Measurements from ENCODE around the gene FOXD2. TPM values are rescaled to one million over a fixed set of nuclear protein-coding genes. Genes with fewer than 3 reads are reported as not detected.

The FOXD2 gene
- polyA plus RNA-seq, 2 of the 4 experiments (the other 2 are of a cell fraction): 0.13 to 0.35 TPM

- FAIRE-seq: no peak
- Histone ChIP-seq H3K4me3 (no peak overlapping the region), H3K4me2 (no peak overlapping the region), H3K27ac (no peak overlapping the region), H3K4me1 (no peaks in the 10 kb centered on the region), H3K9me3 (no peaks in the 10 kb centered on the region)
- TF ChIP-seq NFE2L2 (conservative IDR thresholded peaks at IDR 0.05; ENCODE audit: low read length) (no peak), MAZ (IDR thresholded peaks at IDR 0.05; ENCODE audit: borderline replicate concordance, low read depth, low read length) (no peak), MAFK (IDR thresholded peaks at IDR 0.05; ENCODE audit: partially characterized antibody) (no peak), MYC (IDR thresholded peaks at IDR 0.05; ENCODE audit: borderline replicate concordance, low read length) (no peak), KDM5A (IDR thresholded peaks at IDR 0.05) (no peak), GATA3 (IDR thresholded peaks at IDR 0.05; ENCODE audit: borderline replicate concordance) (no peak), ZC3H11A (IDR thresholded peaks at IDR 0.05) (no peak)
- TF ChIP-seq, protein P1, sequence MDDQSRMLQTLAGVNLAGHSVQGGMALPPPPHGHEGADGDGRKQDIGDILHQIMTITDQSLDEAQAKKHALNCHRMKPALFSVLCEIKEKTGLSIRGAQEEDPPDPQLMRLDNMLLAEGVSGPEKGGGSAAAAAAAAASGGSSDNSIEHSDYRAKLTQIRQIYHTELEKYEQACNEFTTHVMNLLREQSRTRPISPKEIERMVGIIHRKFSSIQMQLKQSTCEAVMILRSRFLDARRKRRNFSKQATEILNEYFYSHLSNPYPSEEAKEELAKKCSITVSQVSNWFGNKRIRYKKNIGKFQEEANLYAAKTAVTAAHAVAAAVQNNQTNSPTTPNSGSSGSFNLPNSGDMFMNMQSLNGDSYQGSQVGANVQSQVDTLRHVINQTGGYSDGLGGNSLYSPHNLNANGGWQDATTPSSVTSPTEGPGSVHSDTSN (IDR thresholded peaks at IDR 0.05): no peak
- TF ChIP-seq, protein P2, sequence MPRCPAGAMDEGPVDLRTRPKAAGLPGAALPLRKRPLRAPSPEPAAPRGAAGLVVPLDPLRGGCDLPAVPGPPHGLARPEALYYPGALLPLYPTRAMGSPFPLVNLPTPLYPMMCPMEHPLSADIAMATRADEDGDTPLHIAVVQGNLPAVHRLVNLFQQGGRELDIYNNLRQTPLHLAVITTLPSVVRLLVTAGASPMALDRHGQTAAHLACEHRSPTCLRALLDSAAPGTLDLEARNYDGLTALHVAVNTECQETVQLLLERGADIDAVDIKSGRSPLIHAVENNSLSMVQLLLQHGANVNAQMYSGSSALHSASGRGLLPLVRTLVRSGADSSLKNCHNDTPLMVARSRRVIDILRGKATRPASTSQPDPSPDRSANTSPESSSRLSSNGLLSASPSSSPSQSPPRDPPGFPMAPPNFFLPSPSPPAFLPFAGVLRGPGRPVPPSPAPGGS (IDR thresholded peaks at IDR 0.05): no peak
- TF ChIP-seq, protein P3, sequence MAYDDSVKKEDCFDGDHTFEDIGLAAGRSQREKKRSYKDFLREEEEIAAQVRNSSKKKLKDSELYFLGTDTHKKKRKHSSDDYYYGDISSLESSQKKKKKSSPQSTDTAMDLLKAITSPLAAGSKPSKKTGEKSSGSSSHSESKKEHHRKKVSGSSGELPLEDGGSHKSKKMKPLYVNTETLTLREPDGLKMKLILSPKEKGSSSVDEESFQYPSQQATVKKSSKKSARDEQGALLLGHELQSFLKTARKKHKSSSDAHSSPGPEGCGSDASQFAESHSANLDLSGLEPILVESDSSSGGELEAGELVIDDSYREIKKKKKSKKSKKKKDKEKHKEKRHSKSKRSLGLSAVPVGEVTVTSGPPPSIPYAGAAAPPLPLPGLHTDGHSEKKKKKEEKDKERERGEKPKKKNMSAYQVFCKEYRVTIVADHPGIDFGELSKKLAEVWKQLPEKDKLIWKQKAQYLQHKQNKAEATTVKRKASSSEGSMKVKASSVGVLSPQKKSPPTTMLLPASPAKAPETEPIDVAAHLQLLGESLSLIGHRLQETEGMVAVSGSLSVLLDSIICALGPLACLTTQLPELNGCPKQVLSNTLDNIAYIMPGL (CRISPR knock-in tag; IDR thresholded peaks at IDR 0.05; ENCODE audit: borderline replicate concordance): no peak
- DNase-seq (ENCODE audit: low read depth in 1 of 2, low spot score in 1 of 2): no peak
- ATAC-seq: no peak
- WGBS (ENCODE audit: missing lambda C conversion rate): 53% methylated on average over 5 of the region's 5 CpGs
- ChIA-PET CTCF (interaction anchor here (0.7 to 1.8 kb wide), 3 partner anchors 10 to 317 kb away, joined by 4 to 5 read pairs (median 5); no protein-coding TSS in a partner anchor), POLR2A (no interaction called here)
Observed at GRCh38 chr1:47393141-47393540, 44.7 kb upstream of the FOXD2 start.

GRCh38 chr1:47395433-47395832, 42.4 kb upstream of the FOXD2 start:
- ChIA-PET CTCF (interaction anchor here (0.8 to 1.4 kb wide), 3 partner anchors 29 to 314 kb away, joined by 3 to 5 read pairs (median 3); partner anchors contain the start of gene FOXD2), POLR2A (no interaction called here)
- Histone ChIP-seq H3K4me2 (no peak overlapping the region), H3K4me1 (no peaks in the 10 kb centered on the region), H3K4me3 (no peak overlapping the region), H3K9me3 (no peaks in the 10 kb centered on the region), H3K27ac (no peak overlapping the region)
- 68% methylated on average over 3 of the region's 3 CpGs for WGBS (ENCODE audit: missing lambda C conversion rate)
- DNase-seq (ENCODE audit: low read depth in 1 of 2, low spot score in 1 of 2) (no peak), ATAC-seq (no peak), FAIRE-seq (no peak)
- no peak for TF ChIP-seq FOSB (CRISPR knock-in tag; IDR thresholded peaks at IDR 0.05)
- TF ChIP-seq, protein P4, sequence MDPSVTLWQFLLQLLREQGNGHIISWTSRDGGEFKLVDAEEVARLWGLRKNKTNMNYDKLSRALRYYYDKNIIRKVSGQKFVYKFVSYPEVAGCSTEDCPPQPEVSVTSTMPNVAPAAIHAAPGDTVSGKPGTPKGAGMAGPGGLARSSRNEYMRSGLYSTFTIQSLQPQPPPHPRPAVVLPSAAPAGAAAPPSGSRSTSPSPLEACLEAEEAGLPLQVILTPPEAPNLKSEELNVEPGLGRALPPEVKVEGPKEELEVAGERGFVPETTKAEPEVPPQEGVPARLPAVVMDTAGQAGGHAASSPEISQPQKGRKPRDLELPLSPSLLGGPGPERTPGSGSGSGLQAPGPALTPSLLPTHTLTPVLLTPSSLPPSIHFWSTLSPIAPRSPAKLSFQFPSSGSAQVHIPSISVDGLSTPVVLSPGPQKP (IDR thresholded peaks at IDR 0.05; ENCODE audit: low read depth, low read length): no peak
- TF ChIP-seq RARB (CRISPR knock-in tag; IDR thresholded peaks at IDR 0.05): no peak
- no peak for TF ChIP-seq CTCF (IDR thresholded peaks at IDR 0.05)
- TF ChIP-seq TFCP2L1 (CRISPR knock-in tag; IDR thresholded peaks at IDR 0.05): no peak
- TF ChIP-seq RNF2 (IDR thresholded peaks at IDR 0.05; ENCODE audit: borderline replicate concordance, low read depth): no peak
- no peak for TF ChIP-seq MAX (IDR thresholded peaks at IDR 0.05)
- TF ChIP-seq ESRRA (IDR thresholded peaks at IDR 0.05; ENCODE audit: borderline replicate concordance, low read length): no peak
- no peak for TF ChIP-seq BHLHE40 (IDR thresholded peaks at IDR 0.05; ENCODE audit: low read depth, low read length)
- no peak for TF ChIP-seq EHMT2 (IDR thresholded peaks at IDR 0.05; ENCODE audit: low read depth)
- no peak for TF ChIP-seq KDM5A (IDR thresholded peaks at IDR 0.05)
- TF ChIP-seq NR3C1 (IDR thresholded peaks at IDR 0.05): no peak
- no peak for TF ChIP-seq FOSL2 (IDR thresholded peaks at IDR 0.05)
- TF ChIP-seq FOSL2 (CRISPR knock-in tag; IDR thresholded peaks at IDR 0.05): no peak
- TF ChIP-seq RCOR1 (IDR thresholded peaks at IDR 0.05; ENCODE audit: low read depth, low read length): no peak
- TF ChIP-seq HEYL (CRISPR knock-in tag; IDR thresholded peaks at IDR 0.05): no peak
- TF ChIP-seq HOXA7 (CRISPR knock-in tag; IDR thresholded peaks at IDR 0.05): no peak
- no peak for TF ChIP-seq CHD4 (IDR thresholded peaks at IDR 0.05; ENCODE audit: borderline replicate concordance)

All from A549 (cell line).